ENCODE results near the gene SYNJ2. TPM values are rescaled to one million over a fixed set of nuclear protein-coding genes. Genes with fewer than 3 reads are reported as not detected.
A peak's percentile ranks its signal among the peaks of the same experiment; 100 is the strongest.

Gene SYNJ2
- total and polyA plus RNA-seq, 2 experiments from 2014 or later: 20.5 to 28.6 TPM

- in situ Hi-C loops (cut with MboI): no loop called here
These were observed 140.4 kb downstream of the SYNJ2 start for GRCh38 chr6:158122048-158122447.

GRCh38 chr6:158124288-158124687, 142.6 kb downstream of the SYNJ2 start:
- H3K36me3 ChIP-seq (ENCODE audit: low read depth): peaks cover 4% of the 10 kb centered on the region; the same call in 1 of the 2 replicates
- H3K9me3 ChIP-seq (ENCODE audit: low read depth): no peaks in the 10 kb centered on the region
- in situ Hi-C loops (cut with MboI): no loop called here
- H3K9me2 ChIP-seq (ENCODE audit: insufficient read depth): no peaks in the 10 kb centered on the region
- 86% methylated on average over 1 of the region's 1 CpG for WGBS, 2 experiments (ENCODE audit: low coverage in 1 of 2, low lambda C conversion rate in 2 of 2, missing lambda C conversion rate in 2 of 2)
- H3K79me2 ChIP-seq (ENCODE audit: insufficient read depth): no peaks in the 10 kb centered on the region
- no peaks in the 10 kb centered on the region for H3K4me1 ChIP-seq (ENCODE audit: insufficient read depth)
- no peaks in the 10 kb centered on the region for H4K20me1 ChIP-seq (ENCODE audit: insufficient read depth)
- H3K9ac ChIP-seq: no peak overlapping the region
- H3K27ac ChIP-seq: no peak overlapping the region
- H2AFZ ChIP-seq: no peak overlapping the region
- no peaks in the 10 kb centered on the region for H3F3A ChIP-seq (ENCODE audit: insufficient read depth)
- no peaks in the 10 kb centered on the region for H3K27me3 ChIP-seq (replicated peaks; ENCODE audit: insufficient read depth)
- H3K4me2 ChIP-seq (ENCODE audit: unreplicated experiment): no peak overlapping the region
- no peak for TF ChIP-seq EZH2phosphoT487 (IDR thresholded peaks at IDR 0.05; ENCODE audit: insufficient read depth, low read depth)
- TF ChIP-seq EZH2 (IDR thresholded peaks at IDR 0.05; ENCODE audit: insufficient read depth, poor library complexity, severe bottlenecking): no peak
- H3K4me3 ChIP-seq: no peak overlapping the region
- no peak for DNase-seq

More at GRCh38 chr6:158122048-158122447, 140.4 kb downstream of the SYNJ2 start:
- no peaks in the 10 kb centered on the region for H3K79me2 ChIP-seq (ENCODE audit: insufficient read depth)
- no peak overlapping the region for H3K27ac ChIP-seq
- H3K4me1 ChIP-seq (ENCODE audit: insufficient read depth): no peaks in the 10 kb centered on the region
- peaks cover 4% of the 10 kb centered on the region; the same call in 1 of the 2 replicates for H3K36me3 ChIP-seq (ENCODE audit: low read depth)
- H3K4me2 ChIP-seq (ENCODE audit: unreplicated experiment): no peak overlapping the region
- no peaks in the 10 kb centered on the region for H3K9me3 ChIP-seq (ENCODE audit: low read depth)
- no peaks in the 10 kb centered on the region for H3K27me3 ChIP-seq (replicated peaks; ENCODE audit: insufficient read depth)
- H3K4me3 ChIP-seq: no peak overlapping the region
- no peak overlapping the region for H2AFZ ChIP-seq
- no peak for DNase-seq
- WGBS, 2 experiments (ENCODE audit: low coverage in 1 of 2, low lambda C conversion rate in 2 of 2, missing lambda C conversion rate in 2 of 2): 98 to 100% methylated on average over 2 of the region's 2 CpGs
- no peak overlapping the region for H3K9ac ChIP-seq
- TF ChIP-seq EZH2phosphoT487 (IDR thresholded peaks at IDR 0.05; ENCODE audit: insufficient read depth, low read depth) (no peak), EZH2 (IDR thresholded peaks at IDR 0.05; ENCODE audit: insufficient read depth, poor library complexity, severe bottlenecking) (no peak)
- no peaks in the 10 kb centered on the region for H3K9me2 ChIP-seq (ENCODE audit: insufficient read depth)
- peaks cover 6% of the 10 kb centered on the region; the same call in 1 of the 2 replicates for H3F3A ChIP-seq (ENCODE audit: insufficient read depth)
- no peaks in the 10 kb centered on the region for H4K20me1 ChIP-seq (ENCODE audit: insufficient read depth)

GRCh38 chr6:158125271-158125670, 143.6 kb downstream of the SYNJ2 start:
- Histone ChIP-seq H3K9ac (no peak overlapping the region), H3K9me2 (ENCODE audit: insufficient read depth) (no peaks in the 10 kb centered on the region), H3K4me2 (ENCODE audit: unreplicated experiment) (no peak overlapping the region), H3K4me1 (ENCODE audit: insufficient read depth) (no peaks in the 10 kb centered on the region), H3K9me3 (ENCODE audit: low read depth) (no peaks in the 10 kb centered on the region), H3F3A (ENCODE audit: insufficient read depth) (no peaks in the 10 kb centered on the region), H3K79me2 (ENCODE audit: insufficient read depth) (no peaks in the 10 kb centered on the region), H4K20me1 (ENCODE audit: insufficient read depth) (no peaks in the 10 kb centered on the region), H3K36me3 (ENCODE audit: low read depth) (peaks cover 4% of the 10 kb centered on the region; the same call in 1 of the 2 replicates), H2AFZ (no peak overlapping the region), H3K27me3 (replicated peaks; ENCODE audit: insufficient read depth) (no peaks in the 10 kb centered on the region), H3K27ac (no peak overlapping the region), H3K4me3 (no peak overlapping the region)
- no peak for DNase-seq
- in situ Hi-C loops (cut with MboI): no loop called here
- no peak for TF ChIP-seq EZH2 (IDR thresholded peaks at IDR 0.05; ENCODE audit: insufficient read depth, poor library complexity, severe bottlenecking)
- no peak for TF ChIP-seq EZH2phosphoT487 (IDR thresholded peaks at IDR 0.05; ENCODE audit: insufficient read depth, low read depth)
- WGBS, 2 experiments (ENCODE audit: low coverage in 1 of 2, low lambda C conversion rate in 2 of 2, missing lambda C conversion rate in 2 of 2): 94 to 97% methylated on average over 2 of the region's 2 CpGs

- DNase-seq: peak; percentile 37
- no peaks in the 10 kb centered on the region for H3K9me2 ChIP-seq (ENCODE audit: insufficient read depth)
- H3K36me3 ChIP-seq (ENCODE audit: low read depth): no peaks in the 10 kb centered on the region
- H3K9ac ChIP-seq: no peak overlapping the region
- no peaks in the 10 kb centered on the region for H4K20me1 ChIP-seq (ENCODE audit: insufficient read depth)
- 33 to 53% methylated on average over 1 of the region's 1 CpG for whole genome bisulfite sequencing, 2 experiments (ENCODE audit: low coverage in 1 of 2, low lambda C conversion rate in 2 of 2, missing lambda C conversion rate in 2 of 2)
- TF ChIP-seq EZH2 (IDR thresholded peaks at IDR 0.05; ENCODE audit: insufficient read depth, poor library complexity, severe bottlenecking) (no peak), EZH2phosphoT487 (IDR thresholded peaks at IDR 0.05; ENCODE audit: insufficient read depth, low read depth) (no peak)
- H3K27me3 ChIP-seq (replicated peaks; ENCODE audit: insufficient read depth): no peaks in the 10 kb centered on the region
- no peak overlapping the region for H2AFZ ChIP-seq
- H3K79me2 ChIP-seq (ENCODE audit: insufficient read depth): no peaks in the 10 kb centered on the region
- in situ Hi-C loops (cut with MboI): no loop called here
- H3K4me2 ChIP-seq (ENCODE audit: unreplicated experiment): no peak overlapping the region
- no peak overlapping the region for H3K4me3 ChIP-seq
- H3K4me1 ChIP-seq (ENCODE audit: insufficient read depth): no peaks in the 10 kb centered on the region
- H3K27ac ChIP-seq: no peak overlapping the region
- no peaks in the 10 kb centered on the region for H3K9me3 ChIP-seq (ENCODE audit: low read depth)
- no peaks in the 10 kb centered on the region for H3F3A ChIP-seq (ENCODE audit: insufficient read depth)
These were observed 150.3 kb downstream of the SYNJ2 start for GRCh38 chr6:158131926-158132325.

- no peaks in the 10 kb centered on the region for H3K27me3 ChIP-seq (replicated peaks; ENCODE audit: insufficient read depth)
- H3K4me2 ChIP-seq (ENCODE audit: unreplicated experiment): no peak overlapping the region
- no peaks in the 10 kb centered on the region for H3K9me3 ChIP-seq (ENCODE audit: low read depth)
- TF ChIP-seq EZH2 (IDR thresholded peaks at IDR 0.05; ENCODE audit: insufficient read depth, poor library complexity, severe bottlenecking) (no peak), EZH2phosphoT487 (IDR thresholded peaks at IDR 0.05; ENCODE audit: insufficient read depth, low read depth) (no peak)
- H3K9me2 ChIP-seq (ENCODE audit: insufficient read depth): no peaks in the 10 kb centered on the region
- no peak overlapping the region for H3K9ac ChIP-seq
- peaks cover 13% of the 10 kb centered on the region for H3F3A ChIP-seq (ENCODE audit: insufficient read depth)
- no peak overlapping the region for H3K4me3 ChIP-seq
- H2AFZ ChIP-seq: no peak overlapping the region
- H4K20me1 ChIP-seq (ENCODE audit: insufficient read depth): no peaks in the 10 kb centered on the region
- peaks cover 3% of the 10 kb centered on the region; the same call in 1 of the 2 replicates for H3K36me3 ChIP-seq (ENCODE audit: low read depth)
- peak overlapping the region; percentile 57 for H3K27ac ChIP-seq
- H3K4me1 ChIP-seq (ENCODE audit: insufficient read depth): peaks cover 24% of the 10 kb centered on the region
- in situ Hi-C loops (cut with MboI): no loop called here
- H3K79me2 ChIP-seq (ENCODE audit: insufficient read depth): no peaks in the 10 kb centered on the region
- DNase-seq: peak; percentile 95
These were observed 161.1 kb downstream of the SYNJ2 start for GRCh38 chr6:158142789-158143188.
